HT1080 (cell line): ENCODE data around the gene CHN2. TPM values are rescaled to one million over a fixed set of nuclear protein-coding genes. Genes with fewer than 3 reads are reported as not detected.

Experiments
- DNase-seq: peaks from one replicate; pipeline ENCODE4 v3.0.0-alpha.2; 2015; ENCODE audit warnings: low read depth
- polyA plus RNA-seq, 2 experiments: library from polyadenylated mRNA; depleted of rRNA; stranded (reverse); fragments of >200 nt; gene quantifications; 2 replicates each; pipeline ENCODE4 v1.2.3, GENCODE V29; 2015
- total RNA-seq: library from RNA; depleted of rRNA; stranded (reverse); fragments of >200 nt; shearing (Covaris generic); gene quantifications from 2 replicates; pipeline ENCODE4 v1.2.3, GENCODE V29; 2014; rRNA removed

The CHN2 gene
- not detected in 2 replicates for total RNA-seq
- not detected in 2 replicates for polyA plus RNA-seq (2015; cell fraction: cytosol; rRNA removed)
- polyA plus RNA-seq (2015; cell fraction: nucleus; rRNA removed), result not detected in 2 replicates

DNA sequence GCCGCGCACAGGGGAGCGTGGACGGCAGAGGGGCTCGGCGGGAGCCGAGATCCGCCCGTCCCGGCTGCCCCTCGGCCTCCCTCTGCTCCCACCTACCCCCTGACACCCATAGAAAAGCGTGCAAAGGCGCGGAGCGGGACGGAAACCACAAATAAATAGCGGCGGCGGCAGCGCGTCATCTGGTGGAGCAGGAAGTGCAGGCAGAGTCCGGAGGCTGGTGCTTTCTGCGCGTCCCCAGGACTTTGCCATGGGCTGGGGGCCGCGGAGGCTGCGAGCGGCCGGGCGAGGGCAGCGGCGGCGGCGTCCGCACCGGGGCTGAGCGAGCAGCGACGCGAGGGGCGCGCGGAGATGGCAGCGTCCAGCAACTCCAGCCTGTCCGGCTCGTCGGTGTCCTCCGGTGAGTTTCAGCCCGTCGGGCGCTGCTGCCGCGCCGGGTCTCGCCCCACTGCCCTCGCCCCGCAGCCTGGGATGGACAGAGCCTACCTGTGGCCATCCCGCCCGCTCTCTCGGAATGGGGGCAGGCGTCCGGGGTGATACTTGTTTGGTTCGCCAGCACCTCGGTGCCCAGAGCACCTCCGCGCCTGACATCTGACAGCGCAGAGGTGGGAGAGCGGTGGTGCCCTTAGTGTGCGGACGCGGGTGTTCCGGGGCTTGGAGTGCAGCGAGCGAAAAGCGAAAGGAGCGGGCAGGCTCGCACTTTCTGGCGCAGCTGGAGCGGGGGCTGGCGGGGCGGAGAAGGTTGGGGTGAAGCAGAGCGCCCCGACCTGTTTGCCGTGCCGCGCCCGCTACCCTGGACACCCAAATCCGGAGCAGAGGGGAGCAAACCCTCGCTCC lies at the start of gene CHN2:
Gene CHN2, plus strand, starts transcription at position 182 of the 834 bp plus-strand sequence.
- no peak for DNase-seq

DNA sequence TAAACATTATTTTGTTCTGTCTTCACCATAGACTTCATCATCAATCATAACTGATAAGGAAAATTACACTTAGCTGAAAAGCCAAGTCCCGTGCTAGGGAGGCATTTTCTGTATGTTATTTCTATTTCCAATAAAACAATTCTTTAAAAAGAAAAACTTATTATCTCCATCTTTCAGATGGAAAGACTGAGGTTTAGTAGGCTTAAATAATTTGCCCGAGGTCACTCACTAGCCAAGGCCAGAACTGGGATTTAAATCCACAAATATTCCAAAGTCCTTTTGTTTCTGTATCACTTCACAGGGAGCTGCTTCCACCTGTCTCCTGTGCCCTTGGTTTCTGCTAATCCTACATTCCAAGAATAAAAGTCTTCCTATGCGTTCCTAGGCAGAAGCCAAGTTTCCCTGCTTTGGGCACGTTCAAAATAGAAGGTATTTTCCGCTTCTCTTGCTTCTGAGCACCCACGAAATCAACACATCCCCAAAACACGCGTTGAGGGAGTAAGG lies 49.0 kb upstream of the CHN2 start:
- DNase-seq, result no peak

DNA sequence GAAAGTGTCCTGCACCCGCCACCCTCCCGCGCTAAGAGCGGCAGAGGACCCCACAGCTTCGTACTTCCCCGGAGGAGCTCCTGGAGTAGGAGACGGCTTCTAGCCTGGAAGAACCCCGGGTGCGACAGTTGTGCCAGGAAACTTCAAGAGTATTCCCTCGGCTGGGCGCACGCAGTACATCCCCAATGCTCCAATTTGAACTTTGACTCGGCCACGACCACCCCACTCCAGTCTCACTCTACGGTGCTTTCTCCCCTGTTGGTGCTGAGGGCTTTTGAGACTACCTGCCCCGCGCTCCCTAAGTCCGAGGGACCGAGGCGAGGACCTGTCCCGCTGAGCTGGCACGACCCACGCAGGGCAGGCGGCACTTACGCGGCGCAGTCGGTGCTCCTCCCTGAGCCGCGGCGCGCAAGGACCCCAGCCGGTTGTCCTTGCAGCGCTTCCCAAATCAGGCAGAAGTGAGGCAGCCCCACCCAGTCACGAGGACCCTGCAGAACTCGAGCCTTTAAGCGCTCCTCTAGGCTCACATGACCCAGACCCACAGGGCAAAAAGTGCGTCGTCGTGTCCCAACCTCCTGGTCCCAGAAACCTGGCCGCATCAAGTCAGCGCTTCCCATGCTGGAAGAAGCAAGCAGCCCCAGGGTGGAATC lies 48.4 kb upstream of the CHN2 start, which contains the start of gene CPVL:
Gene CPVL, minus strand, starts transcription at position 481 of the 650 bp plus-strand sequence. CDS start 25,476 bp downstream, outside the sequence.
- no peak for DNase-seq

DNA sequence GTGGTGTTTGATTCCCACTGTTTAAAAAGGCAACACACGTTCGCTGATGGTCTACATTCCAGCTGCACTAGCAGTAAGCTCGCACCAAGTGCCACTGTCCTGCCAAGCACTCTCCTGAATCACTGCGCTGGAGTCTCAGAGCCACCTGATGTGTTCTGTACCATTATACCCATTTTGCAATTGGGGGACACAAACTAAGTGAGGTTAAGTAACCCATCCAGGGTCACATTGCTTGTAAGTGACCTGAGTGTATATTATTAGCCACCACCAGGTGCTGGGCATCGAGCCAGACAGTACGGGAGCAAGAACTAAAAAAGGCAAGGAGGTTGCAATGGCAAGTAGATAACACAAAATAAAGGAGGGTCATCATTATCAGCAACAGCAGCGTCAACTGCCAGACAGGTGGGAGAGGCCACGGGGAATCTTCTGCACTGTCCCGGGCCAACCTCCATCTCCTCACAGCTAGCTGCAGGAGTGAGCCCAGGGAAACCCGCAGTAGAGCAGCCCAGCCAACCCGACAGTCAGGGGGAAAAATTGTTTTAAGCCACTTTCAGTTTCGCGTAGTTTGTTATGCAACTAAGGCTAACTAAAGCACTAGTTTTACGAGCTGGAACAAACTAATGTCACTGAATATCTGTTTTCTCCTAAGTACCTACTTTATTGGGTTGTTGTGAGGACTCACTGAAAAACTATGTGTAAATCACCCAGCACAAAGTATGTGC lies 47.5 kb upstream of the CHN2 start:
- DNase-seq, result no peak

DNA sequence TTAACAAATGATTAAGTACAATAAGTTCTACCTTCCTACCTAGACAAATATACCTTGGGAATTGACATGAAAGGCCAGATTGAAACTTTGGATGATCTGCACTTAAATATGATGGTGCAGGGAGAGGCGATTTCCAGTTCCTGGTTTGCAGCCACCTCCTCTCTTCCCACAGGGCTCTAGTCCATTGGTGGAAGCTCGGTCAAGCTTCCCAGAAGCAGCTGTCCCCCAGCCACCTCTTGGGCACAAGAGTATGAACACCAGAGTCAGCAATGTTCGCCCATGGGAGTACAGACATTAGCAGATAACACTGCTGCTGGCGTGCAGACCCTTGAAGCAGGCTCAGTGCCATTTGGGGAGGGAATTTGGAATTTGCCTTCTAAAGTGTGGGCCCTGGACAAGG lies 46.8 kb upstream of the CHN2 start:
- no peak for DNase-seq

DNA sequence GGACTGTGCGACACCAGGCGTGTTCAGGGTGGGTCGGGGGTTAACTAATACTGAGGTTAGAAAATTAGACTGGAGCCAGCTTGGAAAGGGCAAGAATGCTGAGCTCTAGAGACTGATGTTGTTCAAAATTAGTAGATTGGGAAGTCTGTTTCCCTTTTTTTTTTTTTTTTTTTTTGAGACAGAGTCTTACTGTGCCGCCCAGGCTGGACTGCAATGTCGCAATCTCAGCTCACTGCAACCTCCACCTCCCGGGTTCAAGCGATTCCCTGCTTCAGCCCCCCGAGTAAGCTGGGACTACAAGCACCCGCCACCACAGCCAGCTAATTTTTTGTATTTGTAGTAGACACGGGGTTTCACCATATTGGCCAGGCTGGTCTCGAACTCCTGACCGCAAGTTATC lies 45.5 kb upstream of the CHN2 start:
- no peak for DNase-seq

DNA sequence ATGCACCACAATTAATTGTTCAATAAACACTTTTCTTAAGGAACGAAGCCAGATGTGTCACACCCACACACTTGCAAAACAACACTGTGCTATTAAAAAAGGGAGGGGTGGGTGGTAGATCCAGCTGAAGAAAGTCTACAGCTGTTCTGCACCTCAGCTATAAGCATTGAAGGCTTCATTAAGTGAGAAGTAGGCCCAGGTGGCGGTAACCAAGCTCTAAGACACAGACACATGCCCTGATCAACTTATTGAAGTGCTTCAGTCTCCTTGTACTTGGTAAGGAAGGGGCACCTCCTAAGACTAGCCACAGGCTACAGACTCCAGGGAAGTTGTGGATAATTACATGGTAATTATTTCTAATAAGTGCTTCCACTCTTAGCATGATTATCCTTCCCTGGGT lies 43.7 kb upstream of the CHN2 start:
- DNase-seq, result no peak

DNA sequence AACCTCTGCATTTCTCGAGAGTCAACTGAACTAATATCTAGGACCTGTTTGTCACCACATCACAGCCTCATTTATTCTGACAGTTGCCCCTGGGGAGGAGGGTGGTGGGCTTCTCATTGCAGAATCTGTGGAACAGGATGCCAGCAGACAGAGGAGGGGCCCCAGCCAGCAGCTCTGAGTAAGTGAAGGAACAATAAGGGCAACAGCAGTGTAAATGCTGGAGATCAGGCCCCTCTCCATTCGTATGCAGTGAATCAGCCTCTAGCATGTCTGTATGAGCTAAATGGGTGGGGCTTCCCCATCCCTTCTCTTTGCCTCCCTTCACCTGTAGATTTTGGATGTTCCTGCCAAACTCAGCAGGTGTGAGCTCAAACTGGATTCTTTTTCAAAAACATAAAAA lies 40.5 kb upstream of the CHN2 start:
- no peak for DNase-seq

DNA sequence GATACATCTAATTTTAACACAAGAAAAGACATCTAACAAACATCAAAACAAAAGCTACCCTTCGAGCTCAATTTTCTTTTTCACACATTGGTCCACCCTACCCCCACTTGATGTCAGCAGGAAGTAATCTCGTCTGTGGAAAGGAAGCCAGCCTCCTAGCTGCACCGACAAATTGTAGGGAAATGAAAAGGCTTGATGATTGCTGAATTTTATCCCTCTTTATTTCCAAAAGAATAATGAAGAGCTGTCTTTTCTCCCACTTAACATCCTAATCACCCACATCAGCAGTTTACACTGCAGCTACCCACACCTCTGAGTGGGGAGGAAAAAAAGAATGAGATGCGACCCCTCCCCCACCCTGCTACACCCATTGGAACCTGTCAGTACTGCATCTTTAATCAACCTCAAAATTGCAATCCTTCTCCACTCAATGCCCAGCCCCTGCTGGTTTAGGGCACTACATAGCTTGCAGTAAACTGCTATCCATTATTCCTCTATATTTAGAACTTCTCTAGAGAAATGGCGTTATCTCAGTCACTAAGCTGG lies 37.6 kb upstream of the CHN2 start:
- no peak for DNase-seq

DNA sequence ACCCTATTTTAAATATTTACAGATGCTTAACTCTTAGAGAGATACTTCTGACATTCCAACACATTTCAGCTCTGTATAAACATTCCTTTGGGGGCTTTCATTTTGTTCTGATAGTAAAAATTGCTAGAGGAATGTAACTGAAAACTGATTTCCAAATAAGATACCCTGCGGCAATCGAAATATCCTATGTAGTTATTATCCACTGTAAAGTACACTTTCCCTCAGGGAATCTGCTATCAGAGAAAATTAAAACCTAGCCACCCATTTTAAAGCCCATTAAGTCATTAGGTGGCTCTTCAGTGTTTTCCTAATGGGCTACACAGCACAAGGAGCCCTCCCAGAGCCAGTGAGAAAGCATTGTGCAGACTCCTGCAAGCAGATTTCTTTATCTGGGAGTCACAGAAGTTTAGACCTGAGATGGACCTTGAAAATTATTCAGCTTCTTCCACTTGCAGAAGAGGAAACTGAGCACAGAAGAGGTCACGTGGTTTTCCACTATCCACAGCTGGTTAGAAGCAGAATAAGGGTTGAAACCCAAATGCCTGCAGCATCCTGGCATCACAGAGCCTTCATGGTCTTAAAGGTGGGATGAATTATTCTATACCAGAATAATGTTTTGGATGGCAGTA lies 35.7 kb upstream of the CHN2 start:
- DNase-seq, result no peak

DNA sequence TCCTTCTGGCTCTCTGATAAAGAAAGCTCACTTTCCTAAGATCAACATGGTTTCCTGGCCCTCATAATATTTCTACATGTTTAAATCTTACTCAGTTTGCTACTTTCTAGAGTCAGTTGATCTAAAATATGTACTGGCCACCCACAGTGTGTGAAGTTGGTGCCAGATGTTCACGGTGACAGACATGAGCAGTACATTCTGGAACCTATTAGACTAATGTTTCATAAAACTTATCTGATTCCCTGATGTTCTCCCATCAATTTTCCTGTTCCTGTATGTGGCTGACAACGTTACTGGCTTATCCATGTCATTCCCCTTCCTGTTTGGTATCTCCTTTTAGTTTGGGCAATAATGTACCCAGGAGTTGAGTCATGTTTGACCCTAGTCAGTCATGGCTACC lies 34.5 kb upstream of the CHN2 start:
- DNase-seq, result no peak

DNA sequence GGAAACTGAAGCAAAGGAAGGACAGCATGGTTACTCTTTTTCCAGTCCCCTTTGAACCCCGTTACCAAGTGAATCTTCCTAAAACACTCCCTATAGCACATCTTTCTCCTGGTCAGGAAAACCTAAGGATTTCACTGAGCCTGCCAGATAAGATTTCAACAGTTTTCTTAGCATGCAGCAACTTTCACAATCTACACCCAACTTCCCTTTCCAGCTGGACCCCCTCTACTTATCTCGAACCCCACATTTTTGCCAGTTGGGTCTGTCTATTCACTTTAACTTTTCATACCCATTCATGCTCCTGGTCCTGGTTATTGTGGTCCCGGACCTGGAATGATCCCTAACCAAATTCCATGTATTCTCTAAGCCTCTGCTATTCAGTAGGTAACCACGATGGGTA lies 33.3 kb upstream of the CHN2 start:
- DNase-seq, result no peak

DNA sequence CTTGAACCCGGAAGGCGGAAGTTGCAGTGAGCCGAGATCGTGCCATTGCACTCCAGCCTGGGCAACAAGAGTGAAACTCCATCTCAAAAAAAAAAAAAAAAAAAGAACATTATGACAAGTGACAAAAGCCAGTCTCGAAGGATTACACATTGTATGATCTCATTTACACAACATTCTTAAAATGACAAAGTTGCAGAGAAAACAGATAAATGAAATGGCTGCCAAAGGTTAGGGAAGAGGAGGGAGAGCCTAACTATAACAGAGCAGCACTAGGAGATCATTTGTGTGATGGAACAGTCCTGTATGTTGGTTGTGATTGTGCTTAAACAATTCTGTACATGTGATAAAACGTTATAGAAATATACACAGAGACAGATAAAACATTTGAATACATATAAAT lies 32.0 kb upstream of the CHN2 start:
- DNase-seq, result no peak

DNA sequence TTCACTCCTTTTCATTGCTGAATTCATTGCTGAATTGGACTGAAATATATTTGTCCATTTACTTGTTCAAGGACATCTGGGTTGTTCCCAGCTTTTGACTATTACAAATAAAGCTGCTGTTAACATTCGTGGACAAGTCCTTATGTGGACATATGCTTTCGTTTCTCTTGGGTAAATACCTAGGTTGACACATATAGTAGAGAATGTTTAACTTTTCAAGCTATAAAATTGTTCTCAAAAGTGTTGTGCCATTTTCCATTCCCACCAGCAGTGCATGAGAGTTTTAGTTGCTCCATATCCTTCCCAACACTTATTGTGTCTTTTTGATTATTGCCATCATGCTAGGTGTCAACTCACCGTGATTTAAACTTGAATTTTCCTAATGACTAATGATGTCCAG lies 30.7 kb upstream of the CHN2 start:
- DNase-seq, result no peak

DNA sequence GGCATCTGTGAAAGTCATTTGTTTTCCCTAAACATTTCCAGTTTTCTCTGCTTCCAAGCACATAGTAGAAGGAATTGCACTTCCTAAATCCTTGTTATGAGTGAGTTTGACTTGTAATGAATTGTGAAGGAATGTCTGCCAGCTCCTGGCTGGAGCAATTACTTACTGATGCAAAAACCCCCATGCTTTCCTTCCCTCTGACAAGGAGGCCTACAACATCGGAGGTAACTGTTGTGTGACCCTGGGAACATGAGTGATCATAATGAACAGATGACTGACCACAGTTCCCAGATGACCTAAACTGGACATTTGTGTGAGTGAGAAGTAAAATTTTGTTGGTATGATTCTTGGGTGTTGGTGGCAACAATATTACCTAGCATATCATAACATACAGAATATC lies 26.9 kb upstream of the CHN2 start:
- no peak for DNase-seq

DNA sequence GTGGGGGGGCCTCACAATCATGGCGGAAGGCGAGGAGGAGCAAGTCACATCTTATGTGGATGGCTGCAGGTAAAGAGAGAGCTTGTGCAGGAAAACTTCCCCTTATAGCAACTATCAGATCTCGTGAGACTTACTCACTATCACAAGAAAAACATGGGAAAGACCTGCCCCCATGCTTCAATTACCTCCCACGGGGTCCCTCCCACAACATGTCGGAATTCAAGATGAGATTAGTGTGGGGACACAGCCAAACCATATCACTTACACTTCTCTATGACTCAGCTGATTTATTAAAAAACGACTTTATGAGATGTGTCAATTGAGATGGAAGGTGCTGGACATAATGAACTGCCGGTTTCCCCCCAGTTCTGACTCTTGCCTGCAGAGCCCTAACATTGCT lies 23.8 kb upstream of the CHN2 start:
- no peak for DNase-seq

DNA sequence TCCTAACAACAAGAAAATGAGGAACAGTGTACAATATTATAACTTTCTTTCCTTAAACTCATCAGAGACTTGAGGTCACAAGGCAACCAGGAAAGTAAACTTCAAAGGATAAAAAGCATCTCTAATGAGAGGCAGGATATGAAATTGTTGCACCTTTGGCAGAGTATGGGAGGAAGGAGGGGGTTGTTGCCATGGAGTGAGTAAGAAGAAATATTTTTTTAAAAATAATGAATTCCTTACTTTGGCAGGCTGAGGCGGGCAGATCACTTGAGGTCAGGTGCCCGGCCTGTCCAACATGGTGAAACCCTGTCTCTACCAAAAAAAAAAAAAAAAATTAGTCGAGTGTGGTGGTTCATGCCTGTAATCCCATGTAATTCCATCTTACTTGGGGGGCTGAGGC lies 21.1 kb upstream of the CHN2 start:
- no peak for DNase-seq

DNA sequence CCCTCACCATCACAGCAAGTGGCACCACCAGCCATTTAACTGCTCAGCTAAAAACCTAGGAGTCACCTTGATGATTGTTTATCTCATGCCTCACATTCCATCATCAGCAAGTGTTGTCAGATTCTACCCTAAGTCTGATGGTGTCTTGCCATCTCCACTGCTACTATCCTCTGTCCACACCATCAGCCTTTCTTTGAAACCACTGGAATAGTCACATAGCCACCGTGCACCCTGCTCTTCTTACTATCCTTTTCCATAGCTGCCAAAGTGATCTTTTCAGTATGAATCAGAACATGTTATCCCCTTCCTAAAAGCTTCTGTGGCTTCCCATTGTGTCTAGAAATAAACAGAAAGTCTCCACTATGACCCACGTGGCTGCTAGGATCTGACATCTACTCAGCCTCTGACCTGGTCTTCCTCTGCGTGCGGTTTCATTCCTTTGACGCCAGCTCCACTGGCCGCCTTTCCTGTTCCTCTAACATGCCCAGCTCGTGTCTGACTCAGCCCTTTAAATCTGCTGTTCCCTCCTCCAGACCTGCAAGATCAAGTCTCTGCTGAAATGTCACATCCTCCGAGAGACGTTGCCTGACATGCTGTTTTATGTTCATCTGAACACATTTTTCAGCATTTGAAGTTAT lies 16.5 kb upstream of the CHN2 start:
- DNase-seq, result peak; percentile 79

DNA sequence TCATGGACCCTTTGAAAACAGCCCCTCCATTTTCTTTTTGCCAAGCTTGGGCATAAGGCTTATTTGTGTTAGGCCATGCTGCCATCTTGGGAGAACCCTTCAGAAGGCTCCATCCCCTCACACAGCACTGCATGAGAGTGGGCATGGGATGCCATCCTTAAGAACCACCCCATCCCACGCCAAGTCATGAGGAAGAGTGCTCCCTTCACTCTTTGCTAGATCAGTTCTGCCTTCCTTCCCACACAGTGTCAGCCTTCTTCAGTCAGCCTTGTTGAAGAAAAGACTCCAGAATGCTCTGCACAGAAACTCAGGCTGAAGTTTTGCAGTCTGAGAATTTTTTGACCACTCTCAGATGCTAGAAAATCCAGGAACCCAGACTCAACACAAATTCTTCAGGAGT lies 15.5 kb upstream of the CHN2 start:
- DNase-seq, result no peak

DNA sequence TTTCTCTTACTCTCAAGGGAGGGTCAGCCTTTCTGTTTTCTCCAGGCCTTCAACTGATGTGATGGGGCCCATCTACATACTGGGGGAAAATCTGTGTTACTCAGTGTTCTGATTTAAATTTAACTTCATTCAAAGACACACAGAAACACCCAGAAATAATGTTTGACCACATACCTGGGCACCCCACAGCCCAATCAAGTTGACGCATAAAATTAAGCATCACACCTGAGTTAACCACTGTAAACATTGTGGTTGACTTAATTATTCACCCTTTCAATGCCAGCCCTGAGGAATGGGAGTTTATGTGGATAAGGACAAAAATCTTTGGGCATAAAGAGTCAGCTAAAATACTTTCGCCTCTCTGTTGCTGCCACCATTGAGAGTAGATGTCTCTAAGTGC lies 10.0 kb upstream of the CHN2 start:
- DNase-seq, result no peak

DNA sequence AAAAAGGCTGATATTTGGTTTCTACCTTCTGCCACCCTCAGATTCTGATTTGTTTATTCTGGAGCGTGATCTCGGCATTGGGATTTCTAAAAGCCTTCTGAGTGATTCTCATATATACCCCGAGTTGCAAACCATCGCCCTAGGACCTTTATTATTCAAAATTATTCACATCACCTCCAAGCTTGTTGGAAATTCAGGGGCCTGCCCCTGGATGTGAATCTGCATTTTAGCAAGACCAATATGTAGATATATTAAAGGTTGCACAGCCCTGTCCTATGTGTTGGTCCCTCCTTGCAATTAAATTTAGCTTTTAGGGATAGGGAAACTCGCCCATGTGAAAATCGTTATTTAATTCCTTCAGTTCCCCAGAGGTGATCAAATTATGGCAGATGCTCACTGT lies 9.0 kb upstream of the CHN2 start:
- no peak for DNase-seq
